ENCODE data around the gene MLIP. TPM values are rescaled to one million over a fixed set of nuclear protein-coding genes. Genes with fewer than 3 reads are reported as not detected.

MLIP gene
- total and polyA plus RNA-seq, 2 of the 8 experiments (the other 6 are each of a cell fraction or from before 2014, with no cell fraction given), result not detected

GRCh38 chr6:54310377-54311152 is 199.3 kb downstream of the MLIP start (continued):
- TF ChIP-seq, protein P1, sequence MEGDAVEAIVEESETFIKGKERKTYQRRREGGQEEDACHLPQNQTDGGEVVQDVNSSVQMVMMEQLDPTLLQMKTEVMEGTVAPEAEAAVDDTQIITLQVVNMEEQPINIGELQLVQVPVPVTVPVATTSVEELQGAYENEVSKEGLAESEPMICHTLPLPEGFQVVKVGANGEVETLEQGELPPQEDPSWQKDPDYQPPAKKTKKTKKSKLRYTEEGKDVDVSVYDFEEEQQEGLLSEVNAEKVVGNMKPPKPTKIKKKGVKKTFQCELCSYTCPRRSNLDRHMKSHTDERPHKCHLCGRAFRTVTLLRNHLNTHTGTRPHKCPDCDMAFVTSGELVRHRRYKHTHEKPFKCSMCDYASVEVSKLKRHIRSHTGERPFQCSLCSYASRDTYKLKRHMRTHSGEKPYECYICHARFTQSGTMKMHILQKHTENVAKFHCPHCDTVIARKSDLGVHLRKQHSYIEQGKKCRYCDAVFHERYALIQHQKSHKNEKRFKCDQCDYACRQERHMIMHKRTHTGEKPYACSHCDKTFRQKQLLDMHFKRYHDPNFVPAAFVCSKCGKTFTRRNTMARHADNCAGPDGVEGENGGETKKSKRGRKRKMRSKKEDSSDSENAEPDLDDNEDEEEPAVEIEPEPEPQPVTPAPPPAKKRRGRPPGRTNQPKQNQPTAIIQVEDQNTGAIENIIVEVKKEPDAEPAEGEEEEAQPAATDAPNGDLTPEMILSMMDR (IDR thresholded peaks at IDR 0.05; ENCODE audit: control extremely low read depth in 1 of 3, insufficient read depth in 1 of 3, low read depth in 1 of 3, low read length in 3 of 3), result no peak
- TF ChIP-seq NRF1 (IDR thresholded peaks at IDR 0.05; ENCODE audit: low read depth, low read length), result no peak
